ENCODE results near the gene RYR2.

GRCh38 chr1:237838904-237839534, 797.0 kb downstream of the RYR2 start:
- TF ChIP-seq CTCF (IDR thresholded peaks at IDR 0.05) (no peak), POLR2A (IDR thresholded peaks at IDR 0.05) (no peak)
